Common myeloid progenitor, CD34-positive (primary cell): Measurements from ENCODE around the gene XBP1.
"Not testable (repeated sequence)": the region's sequence is repeated elsewhere in the genome, so short reads cannot be mapped to it uniquely, and the experiment has no call there.

Source experiments
- CTCF ChIA-PET: fragments of 350-600 bp; sonication (Branson Sonifier 250); formaldehyde crosslinking; loops from one replicate; lab custom pipeline; 2021; ENCODE audit warnings: antibody characterized with exemption; lab: Charles Lee
- POLR2A ChIA-PET: fragments of 350-600 bp; sonication (Branson Sonifier 250); formaldehyde crosslinking; loops from one replicate; lab custom pipeline; 2021; ENCODE audit warnings: antibody characterized with exemption; lab: Charles Lee
- DNase-seq, 3 donors: peaks; one replicate each; pipeline versions ENCODE4 v3.0.0 to v3.0.0-alpha.2; 2013
- H3K27ac ChIP-seq, 2 experiments: 1 replicate in 1 of 2; 2 replicates in 1 of 2; pipeline ENCODE4 v1.7.0; 2013; ENCODE audit warnings: inconsistent platforms in 2 of 2, low read length in 2 of 2, mild to moderate bottlenecking in 2 of 2, low read depth in 1 of 2, moderate library complexity in 1 of 2; ENCODE audit not compliant: severe bottlenecking in 2 of 2, insufficient read depth in 1 of 2, poor library complexity in 1 of 2
- H3K27me3 ChIP-seq, 5 experiments: replicated peaks in 2 of 5; 1 replicate in 3 of 5; 2 replicates in 2 of 5; pipeline versions ENCODE4 v1.6.1 to v1.7.0; 2013; ENCODE audit warnings: low read length in 4 of 5, mild to moderate bottlenecking in 2 of 5, moderate library complexity in 2 of 5, inconsistent platforms in 1 of 5; ENCODE audit not compliant: insufficient read depth in 5 of 5, control insufficient read depth in 4 of 5
- H3K36me3 ChIP-seq, 4 experiments: 1 replicate in 2 of 4; 2 replicates in 2 of 4; pipeline versions ENCODE4 v1.6.1 to v1.7.0; 2013; ENCODE audit warnings: low read length in 3 of 4, control low read depth in 1 of 4, mild to moderate bottlenecking in 1 of 4; ENCODE audit not compliant: control insufficient read depth in 4 of 4, insufficient read depth in 4 of 4
- H3K4me1 ChIP-seq, 4 experiments: 1 replicate in 3 of 4; 2 replicates in 1 of 4; pipeline versions ENCODE4 v1.6.1 to v1.7.1; 2013; ENCODE audit warnings: low read length in 3 of 4, mild to moderate bottlenecking in 3 of 4, control low read depth in 1 of 4, inconsistent platforms in 1 of 4, moderate library complexity in 1 of 4; ENCODE audit not compliant: control insufficient read depth in 4 of 4, insufficient read depth in 4 of 4; ENCODE audit errors: control extremely low read depth in 1 of 4
- H3K4me3 ChIP-seq, 7 experiments: 1 replicate in 4 of 7; 2 replicates in 3 of 7; pipeline versions ENCODE4 v1.5.1 to v1.7.0; 2013; ENCODE audit warnings: mild to moderate bottlenecking in 7 of 7, low read length in 6 of 7, moderate library complexity in 6 of 7, inconsistent platforms in 2 of 7, low read depth in 2 of 7, control low read depth in 1 of 7; ENCODE audit not compliant: insufficient read depth in 4 of 7, control insufficient read depth in 1 of 7; ENCODE audit errors: extremely low read depth in 1 of 7
- H3K9me3 ChIP-seq, 5 experiments: 1 replicate in 4 of 5; 2 replicates in 1 of 5; pipeline versions ENCODE4 v1.6.1 to v1.7.1; 2013; ENCODE audit warnings: low read length in 4 of 5, mild to moderate bottlenecking in 2 of 5, inconsistent platforms in 1 of 5, low read depth in 1 of 5, moderate library complexity in 1 of 5; ENCODE audit not compliant: control insufficient read depth in 4 of 5, insufficient read depth in 2 of 5; ENCODE audit errors: control extremely low read depth in 1 of 5
- WGBS: methylation state at CpG from one replicate; pipeline ENCODE4 v1.1.5; 2013; ENCODE audit not compliant: insufficient coverage; 5-methylcytosine and 5-hydroxymethylcytosine counted together

XBP1 gene

GRCh38 chr22:28813772-28814518 is 13.6 kb upstream of the XBP1 start:
- CTCF ChIA-PET = interaction anchor here (1.2 to 13.6 kb wide), 3 partner anchors 13 to 20 kb away, joined by 4 to 149 read pairs (median 91); partner anchors contain the start of gene XBP1
- H3K27ac ChIP-seq = peak overlapping the region in 1 of 2 experiments; percentile 71

GRCh38 chr22:28812516-28812915 is 12.1 kb upstream of the XBP1 start:
- POLR2A ChIA-PET = interaction anchor here (5.4 kb wide), 1 partner anchor 13 kb away, joined by 50 read pairs; the partner anchor contains the start of gene XBP1
- CTCF ChIA-PET = interaction anchor here (0.6 to 13.6 kb wide), 6 partner anchors 10 to 246 kb away, joined by 3 to 149 read pairs (median 6); partner anchors contain the start of gene XBP1

More at GRCh38 chr22:28813772-28814518, 13.6 kb upstream of the XBP1 start:
- WGBS = 78% methylated on average over 2 of the region's 2 CpGs
- Histone ChIP-seq H3K36me3 (no peaks in the 10 kb centered on the region), H3K4me3 (peak overlapping the region in 2 of 7 experiments; percentile 2 to 19), H3K27me3 (no peaks in the 10 kb centered on the region), H3K9me3 (no peaks in the 10 kb centered on the region), H3K4me1 (peaks cover 36 to 90% (median 86%) of the 10 kb centered on the region in 4 experiments)
- peak in 1 of 3 donors; percentile 29 for DNase-seq
- POLR2A ChIA-PET = interaction anchor here (1.5 to 5.8 kb wide), 3 partner anchors 10 to 15 kb away, joined by 3 to 50 read pairs (median 46); partner anchors contain the start of gene XBP1

GRCh38 chr22:28810821-28811491 is 10.6 kb upstream of the XBP1 start:
- POLR2A ChIA-PET = interaction anchor here (0.6 to 5.4 kb wide), 4 partner anchors 8 to 19 kb away, joined by 3 to 50 read pairs (median 4); partner anchors contain the start of gene XBP1
- peaks cover 34 to 94% (median 77%) of the 10 kb centered on the region in 4 experiments for H3K4me1 ChIP-seq

More at GRCh38 chr22:28812516-28812915, 12.1 kb upstream of the XBP1 start:
- H3K4me1 ChIP-seq = peaks cover 34 to 89% (median 85%) of the 10 kb centered on the region in 4 experiments
- H3K27me3 ChIP-seq = no peaks in the 10 kb centered on the region
- WGBS = no CpG with 5 or more reads among the region's 5 CpGs
- DNase-seq = no peak
- peak overlapping the region in 1 of 2 experiments; percentile 73 for H3K27ac ChIP-seq
- H3K9me3 ChIP-seq = no peaks in the 10 kb centered on the region
- H3K4me3 ChIP-seq = peak overlapping the region in 2 of 7 experiments; percentile 56 to 62
- H3K36me3 ChIP-seq = no peaks in the 10 kb centered on the region

GRCh38 chr22:28808716-28809355 is 8.5 kb upstream of the XBP1 start:
- POLR2A ChIA-PET = interaction anchor here (1.2 to 5.4 kb wide), 2 partner anchors 10 to 12 kb away, joined by 3 to 50 read pairs; partner anchors contain the start of gene XBP1
- no peaks in the 10 kb centered on the region for H3K27me3 ChIP-seq
- peak in 1 of 3 donors; percentile 30 for DNase-seq
- no peaks in the 10 kb centered on the region for H3K36me3 ChIP-seq
- peak overlapping the region in 2 of 7 experiments; percentile 6 to 7 for H3K4me3 ChIP-seq
- CTCF ChIA-PET = interaction anchor here (1.1 to 17.2 kb wide), 4 partner anchors 10 to 20 kb away, joined by 3 to 174 read pairs (median 12); no protein-coding TSS in a partner anchor
- peaks cover 30 to 83% (median 64%) of the 10 kb centered on the region in 4 experiments for H3K4me1 ChIP-seq
- no peaks in the 10 kb centered on the region for H3K9me3 ChIP-seq
- H3K27ac ChIP-seq = peak overlapping the region; percentile 38 to 76

More at GRCh38 chr22:28810821-28811491, 10.6 kb upstream of the XBP1 start:
- peak; percentile 92 to 98 (median 97) for DNase-seq
- Histone ChIP-seq H3K9me3 (no peaks in the 10 kb centered on the region), H3K36me3 (no peaks in the 10 kb centered on the region), H3K27me3 (no peaks in the 10 kb centered on the region), H3K27ac (peak overlapping the region; percentile 50 to 73), H3K4me3 (peak overlapping the region in 4 of 7 experiments; percentile 45 to 58 (median 54))
- CTCF ChIA-PET = interaction anchor here (0.6 to 13.6 kb wide), 6 partner anchors 10 to 136 kb away, joined by 3 to 149 read pairs (median 6); partner anchors contain the start of gene XBP1
- 0% methylated on average over 10 of the region's 13 CpGs for WGBS

- CTCF ChIA-PET = interaction anchor here (1.1 to 17.2 kb wide), 4 partner anchors 10 to 24 kb away, joined by 5 to 174 read pairs (median 78); no protein-coding TSS in a partner anchor
Measured at GRCh38 chr22:28805426-28805825, 5.1 kb upstream of the XBP1 start.

GRCh38 chr22:28802595-28803123 is 2.3 kb upstream of the XBP1 start:
- Histone ChIP-seq H3K9me3 (no peaks in the 10 kb centered on the region), H3K36me3 (peaks cover 0 to 12% (median 2%) of the 10 kb centered on the region in 4 experiments), H3K4me1 (peaks cover 12 to 60% (median 35%) of the 10 kb centered on the region in 4 experiments), H3K4me3 (peak overlapping the region in 6 of 7 experiments; percentile 50 to 100 (median 96)), H3K27ac (peak overlapping the region; percentile 100), H3K27me3 (no peaks in the 10 kb centered on the region)
- ChIA-PET CTCF (interaction anchor here (0.9 to 17.2 kb wide), 9 partner anchors 12 to 440 kb away, joined by 3 to 174 read pairs (median 4); no protein-coding TSS in a partner anchor), POLR2A (interaction anchor here (0.6 to 5.8 kb wide), 6 partner anchors 8 to 28 kb away, joined by 3 to 46 read pairs (median 4); no protein-coding TSS in a partner anchor)
- no CpG with 5 or more reads among the region's 7 CpGs for WGBS
- DNase-seq = peak; percentile 75 to 85 (median 82)

More at GRCh38 chr22:28805426-28805825, 5.1 kb upstream of the XBP1 start:
- H3K4me1 ChIP-seq = peaks cover 21 to 76% (median 54%) of the 10 kb centered on the region in 4 experiments
- WGBS = 100% methylated on average over 2 of the region's 5 CpGs
- H3K27ac ChIP-seq, POLR2A ChIA-PET, DNase-seq, H3K36me3 ChIP-seq, H3K9me3 ChIP-seq, H3K4me3 ChIP-seq, H3K27me3 ChIP-seq: not testable (repeated sequence)
